Measurements from ENCODE around the gene TBP. TPM values are rescaled to one million over a fixed set of nuclear protein-coding genes. Genes with fewer than 3 reads are reported as not detected.
"Not testable (repeated sequence)": the region's sequence is repeated elsewhere in the genome, so short reads cannot be mapped to it uniquely, and the experiment has no call there.

The TBP gene
- total RNA-seq, 2 donors from 2014 or later: 16.8 to 25.6 TPM

DNA sequence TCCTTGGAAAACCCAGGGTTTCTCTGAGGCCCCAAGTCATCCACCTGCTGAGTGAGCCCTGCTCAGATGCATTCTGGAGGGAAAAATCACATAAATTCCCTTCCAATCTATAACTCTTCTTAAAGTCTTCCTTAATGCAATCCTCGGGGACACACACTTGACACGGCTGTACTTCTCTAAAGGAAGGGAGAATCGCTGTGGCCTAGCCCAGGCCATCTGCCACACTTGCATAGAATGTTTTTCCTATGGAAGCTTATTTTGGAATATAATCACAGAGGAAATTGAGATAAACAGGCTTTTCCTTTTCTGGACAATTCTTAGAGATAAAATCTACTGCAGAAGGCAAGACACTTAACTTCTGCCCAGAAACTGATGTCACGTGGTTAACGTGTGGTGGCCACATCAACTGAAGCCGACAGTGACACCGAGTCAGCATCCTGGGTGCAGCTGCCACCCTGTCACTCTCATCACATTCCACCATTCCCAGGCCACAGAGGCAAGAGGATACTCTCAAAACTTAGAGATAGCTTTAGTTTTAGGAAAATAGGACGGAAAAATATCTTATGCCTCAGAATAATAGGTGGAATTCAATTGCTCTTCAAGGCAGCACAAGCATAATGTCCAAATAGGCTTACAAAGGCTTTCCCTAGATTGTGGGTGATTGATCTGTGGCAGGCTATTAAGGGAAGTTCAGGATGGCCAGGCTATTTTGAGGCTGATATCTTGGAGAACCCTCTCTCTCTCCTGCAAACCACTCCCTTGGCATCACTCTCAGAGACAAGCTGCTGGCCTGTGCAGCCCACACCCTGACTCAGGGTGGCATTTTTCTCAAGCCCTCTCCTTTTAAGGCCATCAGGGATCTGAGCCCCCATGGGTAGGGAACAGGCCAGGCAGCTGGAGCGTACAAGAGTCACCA lies 30.7 kb upstream of the TBP start:
- Mint-ChIP-seq H3K27ac (no peak overlapping the region), H3K4me1 (no peaks in the 10 kb centered on the region), H3K36me3 (ENCODE audit: low read depth) (no peaks in the 10 kb centered on the region), H3K9me3 (no peaks in the 10 kb centered on the region), H3K27me3 (peaks cover 31% of the 10 kb centered on the region), H3K4me3 (no peak overlapping the region)
- ATAC-seq (replicated peaks): no peak

DNA sequence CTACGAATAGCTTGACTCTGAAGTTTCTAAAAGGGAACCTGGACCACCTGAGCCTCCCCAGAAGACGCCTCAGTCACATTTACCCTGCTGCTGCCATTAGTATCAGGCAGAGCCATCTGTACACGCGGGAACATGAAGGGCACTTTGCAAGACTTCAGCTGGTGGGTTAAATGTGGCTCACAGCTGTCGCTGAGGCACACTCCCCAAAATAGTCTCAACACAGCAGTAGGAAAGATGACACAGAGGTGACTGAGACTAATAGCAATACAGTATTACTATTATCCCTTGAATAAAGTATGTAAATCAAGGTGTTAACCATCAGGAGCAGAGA lies 30.0 kb upstream of the TBP start:
- no peaks in the 10 kb centered on the region for H3K36me3 Mint-ChIP-seq (ENCODE audit: low read depth)

GRCh38 chr6:170525795-170526194 lies 28.4 kb upstream of the TBP start:
- no peaks in the 10 kb centered on the region for H3K4me1 Mint-ChIP-seq
- H3K4me3 Mint-ChIP-seq: no peak overlapping the region
- H3K27me3 Mint-ChIP-seq: peaks cover 14% of the 10 kb centered on the region
- no peak for ATAC-seq (replicated peaks)
- H3K9me3 Mint-ChIP-seq: no peaks in the 10 kb centered on the region
- H3K27ac Mint-ChIP-seq: no peak overlapping the region
- no peaks in the 10 kb centered on the region for H3K36me3 Mint-ChIP-seq (ENCODE audit: low read depth)

More for the DNA sequence above, 30.0 kb upstream of the TBP start:
- no peak for ATAC-seq (replicated peaks)
- Mint-ChIP-seq H3K9me3 (no peaks in the 10 kb centered on the region), H3K4me1 (no peaks in the 10 kb centered on the region), H3K27me3 (peaks cover 26% of the 10 kb centered on the region), H3K4me3 (no peak overlapping the region), H3K27ac (no peak overlapping the region)

DNA sequence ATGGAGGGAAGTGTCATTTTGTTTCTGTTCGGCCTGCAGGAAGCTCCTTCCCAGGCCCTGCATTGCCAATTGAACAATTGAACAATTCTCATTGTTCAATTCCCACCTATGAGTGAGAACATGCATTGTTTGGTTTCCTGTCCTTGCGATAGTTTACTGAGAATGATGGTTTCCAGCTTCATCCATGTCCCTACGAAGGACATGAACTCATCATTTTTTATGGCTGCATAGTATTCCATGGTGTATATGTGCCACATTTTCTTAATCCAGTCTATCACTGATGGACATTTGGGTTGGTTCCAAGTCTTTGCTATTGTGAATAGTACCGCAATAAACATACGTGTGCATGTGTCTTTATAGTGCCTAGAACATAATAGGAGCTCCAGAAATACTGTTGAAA lies 26.2 kb upstream of the TBP start:
- not testable (repeated sequence) for H3K4me3 Mint-ChIP-seq; H3K9me3 Mint-ChIP-seq; H3K27me3 Mint-ChIP-seq; ATAC-seq (replicated peaks); H3K36me3 Mint-ChIP-seq (ENCODE audit: low read depth); H3K27ac Mint-ChIP-seq; H3K4me1 Mint-ChIP-seq

DNA sequence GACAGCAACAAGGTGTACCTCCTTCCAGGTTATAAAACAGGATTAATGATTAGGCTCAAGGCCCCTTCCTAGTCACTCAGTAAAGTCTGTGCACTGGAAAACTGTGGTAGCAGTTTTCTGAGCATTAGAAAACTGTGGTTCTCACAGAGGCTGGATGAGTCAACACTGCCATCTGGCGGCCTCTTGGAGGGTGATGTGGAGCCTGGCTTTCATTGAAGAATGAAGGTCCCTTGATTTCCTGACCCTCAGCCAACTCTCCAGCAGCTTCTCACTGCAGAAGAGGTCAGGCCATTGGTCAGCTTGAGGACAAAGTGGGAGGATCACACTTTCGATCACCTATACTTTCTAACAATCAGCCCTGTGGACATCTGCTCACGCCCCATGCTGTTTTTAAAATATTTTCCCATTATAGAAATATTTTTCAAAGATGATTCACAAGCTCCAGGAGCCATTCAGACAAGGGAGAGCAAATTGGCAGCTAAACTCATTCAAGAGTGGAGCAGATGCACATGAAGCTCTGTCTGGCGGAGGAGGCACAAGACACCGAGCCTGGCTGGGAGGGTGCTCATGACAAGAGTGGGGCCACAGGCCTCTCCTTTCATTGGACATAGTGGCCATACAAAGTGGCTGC lies 24.2 kb upstream of the TBP start:
- H3K36me3 Mint-ChIP-seq (ENCODE audit: low read depth): no peaks in the 10 kb centered on the region
- no peak overlapping the region for H3K4me3 Mint-ChIP-seq
- ATAC-seq (replicated peaks): peak; percentile 80
- H3K27me3 Mint-ChIP-seq: no peaks in the 10 kb centered on the region
- H3K27ac Mint-ChIP-seq: peak overlapping the region; percentile 36
- H3K9me3 Mint-ChIP-seq: no peaks in the 10 kb centered on the region
- no peaks in the 10 kb centered on the region for H3K4me1 Mint-ChIP-seq

DNA sequence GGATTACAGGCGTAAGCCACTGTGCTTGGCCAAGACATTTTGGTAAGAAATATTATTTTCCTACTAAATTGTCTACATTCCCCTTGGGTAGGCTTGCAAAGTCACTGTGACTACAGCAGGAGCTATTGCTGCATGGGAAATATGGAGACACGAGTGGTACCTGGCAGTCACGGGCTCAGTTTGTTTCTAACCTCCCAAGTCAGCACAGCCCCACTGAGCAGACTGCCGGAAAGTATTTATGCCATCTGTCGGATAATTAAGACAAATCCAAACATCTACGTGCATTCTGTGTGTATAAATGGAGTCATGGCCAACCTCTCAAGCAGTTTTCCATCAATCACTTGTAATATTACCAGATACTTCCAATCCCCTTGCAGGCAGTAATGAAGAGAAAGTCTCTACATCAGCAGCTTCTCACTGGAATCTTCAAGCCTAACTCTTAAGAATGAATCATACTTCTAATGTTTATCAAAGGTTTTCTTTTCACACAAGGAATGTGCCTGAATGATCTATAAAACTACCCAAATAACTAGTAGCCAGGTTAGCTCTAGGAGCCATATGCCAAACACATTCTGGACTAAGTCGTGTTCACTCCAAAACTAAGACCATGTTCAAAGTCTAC lies 21.2 kb upstream of the TBP start:
- Mint-ChIP-seq H3K36me3 (ENCODE audit: low read depth) (no peaks in the 10 kb centered on the region), H3K9me3 (no peaks in the 10 kb centered on the region), H3K4me1 (peaks cover 4% of the 10 kb centered on the region), H3K27ac (no peak overlapping the region), H3K27me3 (no peaks in the 10 kb centered on the region), H3K4me3 (no peak overlapping the region)
- no peak for ATAC-seq (replicated peaks)

- Mint-ChIP-seq H3K27ac (no peak overlapping the region), H3K27me3 (no peaks in the 10 kb centered on the region), H3K4me3 (no peak overlapping the region), H3K4me1 (peaks cover 4% of the 10 kb centered on the region), H3K36me3 (ENCODE audit: low read depth) (no peaks in the 10 kb centered on the region), H3K9me3 (no peaks in the 10 kb centered on the region)
- no peak for ATAC-seq (replicated peaks)
Observed at GRCh38 chr6:170533792-170534191, 20.4 kb upstream of the TBP start.

- no peak overlapping the region for H3K4me3 Mint-ChIP-seq
- no peaks in the 10 kb centered on the region for H3K27me3 Mint-ChIP-seq
- H3K9me3 Mint-ChIP-seq: no peaks in the 10 kb centered on the region
- no peak for ATAC-seq (replicated peaks)
- peaks cover 4% of the 10 kb centered on the region for H3K4me1 Mint-ChIP-seq
- H3K36me3 Mint-ChIP-seq (ENCODE audit: low read depth): no peaks in the 10 kb centered on the region
- H3K27ac Mint-ChIP-seq: no peak overlapping the region
Observed at GRCh38 chr6:170535004-170535403, 19.2 kb upstream of the TBP start.

GRCh38 chr6:170536671-170537070 lies 17.5 kb upstream of the TBP start:
- Mint-ChIP-seq H3K27me3 (no peaks in the 10 kb centered on the region), H3K4me1 (peaks cover 4% of the 10 kb centered on the region), H3K36me3 (ENCODE audit: low read depth) (no peaks in the 10 kb centered on the region), H3K9me3 (no peaks in the 10 kb centered on the region), H3K27ac (no peak overlapping the region), H3K4me3 (no peak overlapping the region)
- ATAC-seq (replicated peaks): no peak

GRCh38 chr6:170537329-170537728 lies 16.8 kb upstream of the TBP start:
- Mint-ChIP-seq H3K27ac (no peak overlapping the region), H3K4me1 (peaks cover 4% of the 10 kb centered on the region), H3K9me3 (no peaks in the 10 kb centered on the region), H3K4me3 (no peak overlapping the region), H3K36me3 (ENCODE audit: low read depth) (no peaks in the 10 kb centered on the region), H3K27me3 (no peaks in the 10 kb centered on the region)
- ATAC-seq (replicated peaks): no peak

DNA sequence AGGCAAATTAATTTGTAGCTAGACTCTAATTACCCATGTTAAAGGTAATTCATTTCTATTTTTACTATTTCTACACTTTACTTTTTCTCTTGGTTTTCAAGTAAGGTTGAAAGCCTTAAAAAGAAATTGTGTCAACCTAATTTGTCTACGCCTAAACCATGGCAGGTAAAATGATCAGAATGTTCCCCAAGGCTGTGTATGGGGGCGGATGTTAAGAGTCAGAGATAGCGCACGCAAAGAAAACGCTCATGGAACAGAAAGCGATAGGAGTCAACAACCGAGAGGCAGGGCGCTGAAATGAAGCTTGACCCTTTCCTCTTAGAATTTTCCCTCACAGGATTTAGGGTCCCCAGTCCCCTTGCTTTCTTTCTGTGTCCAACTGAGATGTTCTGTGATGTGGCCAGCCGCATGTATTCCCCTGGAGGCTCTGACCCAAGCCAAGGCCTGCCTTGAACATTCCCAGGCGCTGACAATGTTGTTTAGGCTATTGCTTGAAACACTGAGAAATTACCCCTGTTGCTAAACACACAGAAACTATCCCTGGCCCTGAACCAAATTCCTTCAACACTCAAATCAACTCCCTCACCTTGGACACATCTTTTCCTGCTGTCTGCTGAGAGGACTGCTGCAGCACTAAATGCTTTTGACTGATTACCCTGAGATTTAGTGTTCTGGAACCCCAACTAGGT lies 12.0 kb upstream of the TBP start:
- Mint-ChIP-seq H3K27ac (peak overlapping the region; percentile 36), H3K27me3 (no peaks in the 10 kb centered on the region), H3K36me3 (ENCODE audit: low read depth) (no peaks in the 10 kb centered on the region), H3K9me3 (no peaks in the 10 kb centered on the region), H3K4me1 (peaks cover 9% of the 10 kb centered on the region), H3K4me3 (no peak overlapping the region)
- ATAC-seq (replicated peaks): no peak

DNA sequence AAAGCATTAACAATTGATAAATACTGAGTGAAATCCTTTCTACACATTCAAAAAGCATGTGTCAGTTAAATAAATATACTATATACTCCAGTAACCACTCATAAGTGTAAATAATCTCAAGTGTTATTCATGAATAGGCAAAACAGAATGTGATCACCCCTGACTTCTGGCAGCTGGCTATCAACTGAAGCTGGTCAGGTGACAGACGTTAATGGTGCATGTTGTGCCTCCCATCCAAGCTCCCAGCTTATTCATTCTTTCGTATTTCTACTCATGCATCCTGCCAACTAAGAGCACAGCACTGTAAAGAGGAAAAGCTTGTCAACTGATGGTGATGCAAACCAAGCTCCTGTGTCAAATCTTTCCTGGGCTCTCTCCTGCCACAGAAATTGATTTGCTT lies 8.8 kb upstream of the TBP start:
- no peaks in the 10 kb centered on the region for H3K9me3 Mint-ChIP-seq
- H3K27ac Mint-ChIP-seq: no peak overlapping the region
- H3K4me1 Mint-ChIP-seq: peaks cover 22% of the 10 kb centered on the region
- no peaks in the 10 kb centered on the region for H3K27me3 Mint-ChIP-seq
- H3K36me3 Mint-ChIP-seq (ENCODE audit: low read depth): no peaks in the 10 kb centered on the region
- no peak for ATAC-seq (replicated peaks)
- H3K4me3 Mint-ChIP-seq: no peak overlapping the region

- H3K9me3 Mint-ChIP-seq: no peaks in the 10 kb centered on the region
- H3K27me3 Mint-ChIP-seq: no peaks in the 10 kb centered on the region
- peak; percentile 63 for ATAC-seq (replicated peaks)
- H3K4me3 Mint-ChIP-seq: no peak within 1 kb of the TSS
- H3K27ac Mint-ChIP-seq: no peak within 1 kb of the TSS
- peaks cover 32% of the 10 kb centered on the region for H3K4me1 Mint-ChIP-seq
- peaks cover 14% of the 10 kb centered on the region for H3K36me3 Mint-ChIP-seq (ENCODE audit: low read depth)
Observed at GRCh38 chr6:170552765-170553533, 1.2 kb upstream of the TBP start, which contains the start of gene PSMB1. Gene PSMB1 (minus strand): TSS chr6:170553307. CDS start chr6:170553242, 65 bp downstream.

DNA sequence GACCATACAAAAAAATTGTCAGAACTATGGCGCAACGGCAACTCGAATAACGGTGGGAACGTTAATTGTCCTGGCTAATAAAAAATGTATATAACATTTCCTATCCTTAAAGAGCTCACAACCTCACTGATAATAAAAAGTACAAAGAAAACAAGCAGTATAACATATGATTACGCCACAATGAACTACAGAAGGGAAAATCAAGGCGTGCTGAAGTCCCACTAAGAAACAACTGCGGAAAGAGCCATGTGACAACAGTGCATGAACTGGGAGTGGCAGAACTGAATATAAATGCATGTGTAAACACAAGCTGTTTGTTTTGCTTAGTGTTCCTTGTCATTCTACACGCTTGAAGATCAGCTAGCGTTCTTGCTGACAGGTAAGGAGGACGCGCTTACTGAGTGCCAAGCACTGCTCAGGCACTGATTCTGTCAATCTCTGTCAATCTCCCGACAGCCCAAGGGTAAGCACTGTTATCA lies 596 bp upstream of the TBP start:
- H3K4me3 Mint-ChIP-seq: no peak overlapping the region
- H3K27ac Mint-ChIP-seq: no peak overlapping the region
- peak; percentile 50 for ATAC-seq (replicated peaks)
- no peaks in the 10 kb centered on the region for H3K9me3 Mint-ChIP-seq
- H3K36me3 Mint-ChIP-seq (ENCODE audit: low read depth): peaks cover 20% of the 10 kb centered on the region
- peaks cover 36% of the 10 kb centered on the region for H3K4me1 Mint-ChIP-seq
- no peaks in the 10 kb centered on the region for H3K27me3 Mint-ChIP-seq

All from activated T-helper 17 cell treated with anti-CD3 and anti-CD28 coated beads, Interleukin-2, amount 50 U/mL, for 72 hours (primary cell).